ENCODE results near the gene KIR3DL3.

DNA sequence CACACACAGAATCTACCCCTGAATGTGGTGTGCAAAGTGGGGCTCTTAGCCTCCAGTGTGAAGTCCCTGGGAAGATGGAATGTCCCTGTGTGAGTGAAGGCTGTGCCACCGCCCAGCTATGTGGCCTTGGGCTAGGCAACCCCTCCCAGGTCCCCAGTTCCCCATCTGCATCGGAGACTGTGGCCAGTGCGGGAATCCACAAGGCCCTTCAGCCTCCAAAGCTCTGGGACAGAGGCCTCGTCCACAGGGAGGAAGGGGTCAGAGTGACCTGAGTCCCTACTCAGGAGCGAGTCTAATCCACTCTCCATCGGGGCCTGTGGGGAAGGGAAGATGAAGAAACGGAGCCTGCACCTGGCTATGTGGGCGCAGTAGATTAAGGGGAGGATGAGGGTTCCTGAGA is 19.3 kb upstream of the KIR3DL3 start:
- TF ChIP-seq EZH2 (IDR thresholded peaks at IDR 0.05; ENCODE audit: low read length, unreplicated experiment) = no peak
- TF ChIP-seq, protein P1, sequence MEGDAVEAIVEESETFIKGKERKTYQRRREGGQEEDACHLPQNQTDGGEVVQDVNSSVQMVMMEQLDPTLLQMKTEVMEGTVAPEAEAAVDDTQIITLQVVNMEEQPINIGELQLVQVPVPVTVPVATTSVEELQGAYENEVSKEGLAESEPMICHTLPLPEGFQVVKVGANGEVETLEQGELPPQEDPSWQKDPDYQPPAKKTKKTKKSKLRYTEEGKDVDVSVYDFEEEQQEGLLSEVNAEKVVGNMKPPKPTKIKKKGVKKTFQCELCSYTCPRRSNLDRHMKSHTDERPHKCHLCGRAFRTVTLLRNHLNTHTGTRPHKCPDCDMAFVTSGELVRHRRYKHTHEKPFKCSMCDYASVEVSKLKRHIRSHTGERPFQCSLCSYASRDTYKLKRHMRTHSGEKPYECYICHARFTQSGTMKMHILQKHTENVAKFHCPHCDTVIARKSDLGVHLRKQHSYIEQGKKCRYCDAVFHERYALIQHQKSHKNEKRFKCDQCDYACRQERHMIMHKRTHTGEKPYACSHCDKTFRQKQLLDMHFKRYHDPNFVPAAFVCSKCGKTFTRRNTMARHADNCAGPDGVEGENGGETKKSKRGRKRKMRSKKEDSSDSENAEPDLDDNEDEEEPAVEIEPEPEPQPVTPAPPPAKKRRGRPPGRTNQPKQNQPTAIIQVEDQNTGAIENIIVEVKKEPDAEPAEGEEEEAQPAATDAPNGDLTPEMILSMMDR (conservative IDR thresholded peaks at IDR 0.05; ENCODE audit: low read depth, low read length) = no peak

Data from PC-3 (cell line).